ENCODE results near the gene FOXI3.

- TF ChIP-seq CREB1 (CRISPR knock-in tag; IDR thresholded peaks at IDR 0.05; ENCODE audit: low read depth): no peak
- TF ChIP-seq, protein P1, sequence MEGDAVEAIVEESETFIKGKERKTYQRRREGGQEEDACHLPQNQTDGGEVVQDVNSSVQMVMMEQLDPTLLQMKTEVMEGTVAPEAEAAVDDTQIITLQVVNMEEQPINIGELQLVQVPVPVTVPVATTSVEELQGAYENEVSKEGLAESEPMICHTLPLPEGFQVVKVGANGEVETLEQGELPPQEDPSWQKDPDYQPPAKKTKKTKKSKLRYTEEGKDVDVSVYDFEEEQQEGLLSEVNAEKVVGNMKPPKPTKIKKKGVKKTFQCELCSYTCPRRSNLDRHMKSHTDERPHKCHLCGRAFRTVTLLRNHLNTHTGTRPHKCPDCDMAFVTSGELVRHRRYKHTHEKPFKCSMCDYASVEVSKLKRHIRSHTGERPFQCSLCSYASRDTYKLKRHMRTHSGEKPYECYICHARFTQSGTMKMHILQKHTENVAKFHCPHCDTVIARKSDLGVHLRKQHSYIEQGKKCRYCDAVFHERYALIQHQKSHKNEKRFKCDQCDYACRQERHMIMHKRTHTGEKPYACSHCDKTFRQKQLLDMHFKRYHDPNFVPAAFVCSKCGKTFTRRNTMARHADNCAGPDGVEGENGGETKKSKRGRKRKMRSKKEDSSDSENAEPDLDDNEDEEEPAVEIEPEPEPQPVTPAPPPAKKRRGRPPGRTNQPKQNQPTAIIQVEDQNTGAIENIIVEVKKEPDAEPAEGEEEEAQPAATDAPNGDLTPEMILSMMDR (conservative IDR thresholded peaks at IDR 0.05; ENCODE audit: low read depth in 2 of 2): no peak
- no peak for TF ChIP-seq EZH2phosphoT487 (IDR thresholded peaks at IDR 0.05; ENCODE audit: unreplicated experiment)
- TF ChIP-seq, protein P2, sequence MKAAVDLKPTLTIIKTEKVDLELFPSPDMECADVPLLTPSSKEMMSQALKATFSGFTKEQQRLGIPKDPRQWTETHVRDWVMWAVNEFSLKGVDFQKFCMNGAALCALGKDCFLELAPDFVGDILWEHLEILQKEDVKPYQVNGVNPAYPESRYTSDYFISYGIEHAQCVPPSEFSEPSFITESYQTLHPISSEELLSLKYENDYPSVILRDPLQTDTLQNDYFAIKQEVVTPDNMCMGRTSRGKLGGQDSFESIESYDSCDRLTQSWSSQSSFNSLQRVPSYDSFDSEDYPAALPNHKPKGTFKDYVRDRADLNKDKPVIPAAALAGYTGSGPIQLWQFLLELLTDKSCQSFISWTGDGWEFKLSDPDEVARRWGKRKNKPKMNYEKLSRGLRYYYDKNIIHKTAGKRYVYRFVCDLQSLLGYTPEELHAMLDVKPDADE (IDR thresholded peaks at IDR 0.05): no peak
- no peak for TF ChIP-seq EZH2 (IDR thresholded peaks at IDR 0.05; ENCODE audit: low read depth, unreplicated experiment)
- TF ChIP-seq REST (IDR thresholded peaks at IDR 0.05; ENCODE audit: unreplicated experiment): no peak
- TF ChIP-seq POLR2AphosphoS5 (IDR thresholded peaks at IDR 0.05; ENCODE audit: low read depth): no peak
- no peak for TF ChIP-seq JUNB (IDR thresholded peaks at IDR 0.05; ENCODE audit: unreplicated experiment)
- TF ChIP-seq ZNF114 (CRISPR knock-in tag; IDR thresholded peaks at IDR 0.05): no peak
- no peak for TF ChIP-seq ZNF331 (CRISPR knock-in tag; IDR thresholded peaks at IDR 0.05; ENCODE audit: low read depth)
- TF ChIP-seq NANOG (IDR thresholded peaks at IDR 0.05; ENCODE audit: borderline replicate concordance): no peak
Measured at GRCh38 chr2:88471083-88471942, 18.8 kb upstream of the FOXI3 start.

Data from GM23338 (cell line).